Epithelial cell of proximal tubule (primary cell): ENCODE results near the gene ERICH6. TPM values are rescaled to one million over a fixed set of nuclear protein-coding genes. Genes with fewer than 3 reads are reported as not detected.

ENCODE experiments used
- DNase-seq: peaks from one replicate; pipeline ENCODE4 v3.0.0-alpha.2; 2011; ENCODE audit warnings: low read depth
- H3K4me3 ChIP-seq: 2 replicates; pipeline ENCODE4 v1.5.1; 2011; ENCODE audit warnings: low read depth, mild to moderate bottlenecking, low read length
- total RNA-seq: library from RNA; depleted of rRNA; stranded (reverse); fragments of >200 nt; gene quantifications from 2 replicates; pipeline ENCODE4 v1.2.3, GENCODE V29; 2015
- TF ChIP-seq, protein P1 (sequence below): conservative IDR thresholded peaks from 2 replicates; pipeline ENCODE4 v1.5.1; 2012; ENCODE audit warnings: low read depth, mild to moderate bottlenecking, low read length

Gene ERICH6
- total RNA-seq, 1 donor from 2014 or later, result not detected

DNA sequence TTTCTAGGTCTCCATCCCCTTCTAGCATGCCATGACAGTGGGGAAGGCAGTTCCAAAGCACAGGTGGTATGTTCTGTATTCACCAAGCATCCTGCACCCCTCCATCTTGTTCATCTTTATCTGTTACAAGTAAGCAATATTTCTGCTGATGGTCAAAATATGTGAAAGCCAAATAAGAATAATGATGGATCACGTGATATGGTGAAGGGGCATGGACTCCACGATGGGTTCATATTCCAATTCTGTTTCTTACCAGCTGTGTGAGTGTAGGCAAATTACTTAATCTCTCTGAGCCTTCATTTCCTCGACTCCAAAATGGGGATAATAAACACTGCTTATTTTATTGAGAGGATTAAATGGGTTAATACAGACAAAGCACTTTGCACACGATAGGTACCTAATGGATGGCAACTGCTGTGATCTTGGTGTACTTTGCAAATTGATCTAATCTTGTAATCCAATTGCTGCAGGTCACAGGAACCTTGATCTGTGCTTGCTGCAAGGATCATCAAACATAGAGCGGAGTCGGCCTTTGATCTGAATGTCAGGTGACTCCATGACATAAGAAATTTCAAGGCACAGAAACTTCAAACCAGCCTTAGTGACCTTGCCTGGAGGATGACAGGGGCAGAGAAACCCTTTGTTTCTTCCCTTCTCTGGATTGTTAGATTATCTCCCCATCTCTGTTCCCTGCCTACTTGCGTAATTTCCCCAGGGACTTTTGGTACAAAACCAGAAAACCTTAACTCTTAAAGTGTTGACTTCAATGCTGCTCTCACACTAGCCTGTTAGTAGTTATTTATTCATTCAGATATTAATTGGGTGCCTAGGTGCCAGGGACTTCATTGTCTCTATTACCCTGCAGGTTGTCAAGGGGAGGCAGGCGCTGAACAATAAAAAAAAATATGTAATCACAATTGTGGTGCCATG is 33.4 kb upstream of the ERICH6 start:
- no peak overlapping the region for H3K4me3 ChIP-seq
- TF ChIP-seq, protein P1, sequence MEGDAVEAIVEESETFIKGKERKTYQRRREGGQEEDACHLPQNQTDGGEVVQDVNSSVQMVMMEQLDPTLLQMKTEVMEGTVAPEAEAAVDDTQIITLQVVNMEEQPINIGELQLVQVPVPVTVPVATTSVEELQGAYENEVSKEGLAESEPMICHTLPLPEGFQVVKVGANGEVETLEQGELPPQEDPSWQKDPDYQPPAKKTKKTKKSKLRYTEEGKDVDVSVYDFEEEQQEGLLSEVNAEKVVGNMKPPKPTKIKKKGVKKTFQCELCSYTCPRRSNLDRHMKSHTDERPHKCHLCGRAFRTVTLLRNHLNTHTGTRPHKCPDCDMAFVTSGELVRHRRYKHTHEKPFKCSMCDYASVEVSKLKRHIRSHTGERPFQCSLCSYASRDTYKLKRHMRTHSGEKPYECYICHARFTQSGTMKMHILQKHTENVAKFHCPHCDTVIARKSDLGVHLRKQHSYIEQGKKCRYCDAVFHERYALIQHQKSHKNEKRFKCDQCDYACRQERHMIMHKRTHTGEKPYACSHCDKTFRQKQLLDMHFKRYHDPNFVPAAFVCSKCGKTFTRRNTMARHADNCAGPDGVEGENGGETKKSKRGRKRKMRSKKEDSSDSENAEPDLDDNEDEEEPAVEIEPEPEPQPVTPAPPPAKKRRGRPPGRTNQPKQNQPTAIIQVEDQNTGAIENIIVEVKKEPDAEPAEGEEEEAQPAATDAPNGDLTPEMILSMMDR, result no peak
- DNase-seq, result no peak

DNA sequence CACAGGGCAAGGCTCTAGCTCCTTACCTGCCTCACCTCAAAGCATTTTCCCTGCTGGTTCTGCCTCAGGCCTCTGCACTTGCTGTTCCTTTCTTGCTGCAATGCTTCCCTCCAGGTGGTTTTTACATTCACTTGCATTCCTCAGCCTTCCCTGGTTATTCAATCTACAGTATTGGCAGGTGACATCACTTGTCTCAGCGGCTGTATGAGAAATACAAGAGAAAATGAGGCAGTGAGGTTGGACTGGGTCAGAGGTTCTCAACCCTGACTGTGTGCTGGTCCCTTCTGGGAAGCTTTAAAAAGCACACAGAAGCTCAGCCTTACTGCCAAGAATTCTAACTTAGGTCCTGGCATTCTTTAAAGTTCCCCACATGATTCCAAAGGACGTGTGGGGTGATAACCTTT is 32.6 kb upstream of the ERICH6 start:
- TF ChIP-seq, protein P1, result no peak
- H3K4me3 ChIP-seq, result no peak overlapping the region
- DNase-seq, result peak; percentile 62

DNA sequence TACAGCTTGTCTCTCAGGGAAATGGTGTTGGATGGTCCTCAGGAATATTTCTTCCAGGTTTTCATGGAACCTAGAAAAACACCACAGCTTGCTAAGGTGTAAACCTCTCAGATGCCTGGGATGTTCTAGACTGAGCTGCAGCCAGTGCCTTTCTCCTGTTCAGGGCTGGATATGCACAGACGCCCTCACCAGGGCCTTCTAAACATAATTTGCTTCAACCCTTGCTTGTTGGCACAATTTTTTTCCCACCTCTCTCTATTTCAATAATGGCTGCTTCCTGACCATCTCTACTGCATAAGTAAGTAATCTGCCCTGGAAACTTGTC is 31.0 kb upstream of the ERICH6 start:
- DNase-seq, result no peak
- H3K4me3 ChIP-seq, result no peak overlapping the region
- TF ChIP-seq, protein P1, result no peak

DNA sequence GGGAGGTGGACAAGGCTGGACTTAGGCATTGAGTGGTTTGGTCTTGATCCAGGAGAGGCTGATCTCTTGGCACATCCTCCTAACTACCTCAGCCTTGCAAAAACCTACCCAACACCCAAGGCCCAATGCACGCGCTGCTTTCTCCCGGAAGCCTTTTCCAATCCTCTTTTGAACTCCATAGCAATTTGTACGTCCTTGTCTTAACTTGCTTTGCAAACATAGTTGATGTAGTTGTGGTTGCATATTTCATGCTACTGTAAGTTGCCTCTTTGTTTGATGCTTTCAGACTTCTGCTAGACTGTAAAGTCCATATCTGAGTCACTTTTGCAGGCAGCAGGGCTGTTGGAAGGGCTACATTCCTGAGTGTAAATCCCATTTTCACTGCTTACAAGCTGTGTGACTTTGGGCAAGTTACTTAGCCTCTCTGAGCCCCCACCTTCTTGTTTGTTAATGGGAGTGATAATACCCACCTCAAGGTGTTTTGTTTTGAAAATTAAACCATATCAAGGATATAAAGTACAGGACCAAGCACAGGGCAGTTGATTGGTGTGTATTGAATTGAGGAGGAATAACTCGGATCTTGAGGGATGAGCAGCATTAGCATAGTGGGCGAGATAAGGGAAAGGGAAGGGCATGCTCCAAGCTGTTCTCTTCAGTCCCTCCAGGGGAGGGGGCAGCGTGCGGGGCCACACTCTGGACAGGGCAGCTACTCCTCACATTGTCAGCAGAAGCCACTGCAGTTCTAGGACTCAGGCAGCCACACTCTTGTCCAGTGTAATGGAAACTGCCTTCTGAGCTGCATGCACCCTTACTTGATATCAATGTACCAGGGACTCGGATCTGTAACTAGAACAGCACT is 30.4 kb upstream of the ERICH6 start:
- TF ChIP-seq, protein P1, result no peak
- H3K4me3 ChIP-seq, result no peak overlapping the region
- DNase-seq, result no peak

DNA sequence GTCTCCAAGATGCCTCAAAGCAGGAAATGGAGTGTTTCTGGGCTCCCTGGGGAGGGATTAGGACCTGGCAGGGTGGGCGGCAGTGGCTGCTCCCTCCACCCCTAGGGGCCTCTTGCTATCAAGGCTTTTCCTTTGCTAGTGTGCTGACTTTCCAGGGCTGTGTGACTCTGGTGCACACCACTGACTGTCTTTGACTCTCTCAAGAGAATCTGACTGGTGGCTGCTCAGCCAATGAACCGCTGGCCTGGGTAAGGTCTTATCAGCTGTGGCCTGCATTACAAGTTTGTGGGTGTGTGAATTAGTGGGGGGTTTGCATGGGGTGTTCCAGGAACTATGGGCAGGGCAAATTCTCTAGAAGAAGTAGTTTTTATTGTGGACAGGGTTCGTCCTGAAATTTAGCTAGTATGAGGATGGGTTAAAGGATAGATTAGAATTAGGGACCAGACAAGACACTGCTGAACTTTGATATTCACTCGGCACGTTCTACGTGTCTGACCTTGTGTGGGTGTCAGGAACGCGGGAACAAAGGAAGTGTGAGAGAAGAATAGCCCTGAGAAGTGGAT is 29.7 kb upstream of the ERICH6 start:
- DNase-seq, result no peak
- H3K4me3 ChIP-seq, result no peak overlapping the region
- TF ChIP-seq, protein P1, result no peak

DNA sequence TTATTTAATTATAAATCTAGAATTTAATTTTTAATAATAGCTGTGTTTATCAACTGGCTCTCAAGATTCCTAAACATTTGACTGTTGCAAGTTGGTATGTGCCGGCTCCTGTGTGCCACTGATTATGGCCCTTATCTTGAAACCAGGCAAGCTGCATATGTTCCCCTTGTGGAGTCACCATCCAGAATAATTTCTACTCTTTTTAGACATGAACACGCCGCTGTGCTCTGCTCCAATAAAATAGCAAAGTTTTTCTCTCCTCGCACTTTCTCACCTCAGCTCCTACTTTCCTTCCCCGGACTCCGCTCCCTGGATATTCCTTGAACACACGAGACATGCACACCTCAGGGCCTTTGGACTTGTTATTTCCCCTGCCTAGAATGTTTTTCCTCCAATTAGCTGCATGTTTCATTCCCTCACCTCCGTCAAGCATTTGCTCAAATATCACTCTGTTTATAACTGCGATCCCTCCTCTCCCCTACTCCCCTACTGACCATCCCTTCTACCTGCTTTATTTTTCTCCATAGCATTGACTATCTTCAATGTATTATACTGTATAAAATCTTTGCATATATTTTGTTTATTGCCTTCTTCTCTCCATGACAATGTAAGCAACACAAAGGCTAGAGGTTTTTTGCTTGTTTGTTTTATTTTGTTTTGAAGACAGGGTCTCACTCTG is 26.1 kb upstream of the ERICH6 start:
- no peak for DNase-seq
- H3K4me3 ChIP-seq, result no peak overlapping the region
- TF ChIP-seq, protein P1, result no peak
